Fibroblast of pulmonary artery (primary cell): Measurements from ENCODE around the gene B4GAT1.

ENCODE experiments used
- DNase-seq: peaks from one replicate; pipeline ENCODE4 v3.0.0-alpha.2; 2010; ENCODE audit warnings: low read depth
- H3K4me3 ChIP-seq: replicated peaks from 2 replicates; pipeline ENCODE4 v1.5.1; 2011; ENCODE audit warnings: low read depth, mild to moderate bottlenecking, control low read depth, low read length, moderate library complexity
- CTCF ChIP-seq: IDR thresholded peaks from 2 replicates; pipeline ENCODE4 v1.5.1; 2011; ENCODE audit warnings: mild to moderate bottlenecking, control low read depth, low read length, inconsistent platforms; ENCODE audit errors: missing control alignments

B4GAT1 gene

GRCh38 chr11:66338276-66339161, 8.9 kb downstream of the B4GAT1 start:
- no peak overlapping the region for H3K4me3 ChIP-seq
- no peak for TF ChIP-seq CTCF
- DNase-seq: no peak

- H3K4me3 ChIP-seq: no peak overlapping the region
- TF ChIP-seq CTCF: no peak
- DNase-seq: no peak
Observed at GRCh38 chr11:66337103-66337899, 10.1 kb downstream of the B4GAT1 start.

GRCh38 chr11:66336234-66337102, 11.0 kb downstream of the B4GAT1 start, which contains the start of gene RIN1:
Gene RIN1, minus strand, starts transcription at chr11:66336434. Its CDS starts 32 bp downstream, at chr11:66336402.
- TF ChIP-seq CTCF: peak; percentile 38
- peak within 1 kb of the TSS; percentile 79 for H3K4me3 ChIP-seq
- peak; percentile 96 for DNase-seq

- DNase-seq: peak; percentile 64
- TF ChIP-seq CTCF: no peak
- H3K4me3 ChIP-seq: peak overlapping the region; percentile 79
Observed at GRCh38 chr11:66335531-66336233, 11.7 kb downstream of the B4GAT1 start.

GRCh38 chr11:66334605-66335442, 12.6 kb downstream of the B4GAT1 start:
- TF ChIP-seq CTCF: no peak
- H3K4me3 ChIP-seq: peak overlapping the region; percentile 79
- no peak for DNase-seq
